ENCODE measurements around the gene TLR2.
A peak's percentile ranks its signal among the peaks of the same experiment; 100 is the strongest.

TLR2 gene

DNA sequence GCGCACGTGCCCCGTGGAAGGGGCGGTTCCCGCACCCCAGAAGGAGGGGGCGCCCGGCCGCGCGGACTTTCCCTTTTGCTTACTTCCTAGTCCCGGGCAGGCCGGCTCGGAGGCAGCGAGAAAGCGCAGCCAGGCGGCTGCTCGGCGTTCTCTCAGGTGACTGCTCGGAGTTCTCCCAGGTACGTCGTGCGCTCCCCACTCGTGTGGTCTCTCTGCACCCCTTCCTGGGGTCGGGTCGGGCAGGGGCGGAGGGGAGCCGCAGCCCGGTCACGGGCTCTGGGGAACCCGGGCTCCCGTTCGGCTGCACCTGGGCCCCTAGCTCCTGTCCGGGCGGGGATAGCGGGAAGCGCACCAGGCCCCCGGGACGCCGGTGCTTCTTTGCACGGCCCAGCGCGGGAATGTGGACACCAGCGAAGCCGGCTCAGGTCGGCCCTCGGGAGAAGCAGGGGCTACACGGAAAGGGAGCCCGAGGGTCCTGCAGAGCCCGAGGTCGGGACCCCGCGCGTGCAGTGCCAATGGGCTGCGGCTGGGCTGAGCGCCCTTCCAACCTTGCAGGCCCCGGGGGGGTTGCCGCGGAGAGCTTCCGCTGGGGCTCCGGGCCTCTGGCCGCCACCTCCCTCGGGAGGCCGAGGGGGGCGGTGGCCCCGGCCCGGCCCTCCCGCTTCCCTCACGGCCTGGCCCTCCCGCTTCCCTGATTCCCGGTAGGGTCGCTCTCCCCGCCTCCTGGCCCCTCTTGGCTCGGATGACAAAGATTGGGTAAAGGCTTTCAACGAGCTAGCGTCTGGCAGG is at the start of gene TLR2:
TSS of gene TLR2 (plus strand) at position 99 of the 789 bp plus-strand sequence. CDS start 18,628 bp downstream, outside the sequence.
- no peak within 1 kb of the TSS for H3K27ac ChIP-seq
- no peak for DNase-seq (ENCODE audit: low read depth, low spot score)

- no peak overlapping the region for H3K27ac ChIP-seq
- no peak for DNase-seq (ENCODE audit: low read depth, low spot score)
Observed at GRCh38 chr4:153634738-153635353, 49.2 kb upstream of the TLR2 start.

GRCh38 chr4:153635846-153636245 is 48.2 kb upstream of the TLR2 start:
- H3K27ac ChIP-seq, result no peak overlapping the region
- no peak for DNase-seq (ENCODE audit: low read depth, low spot score)

- no peak for DNase-seq (ENCODE audit: low read depth, low spot score)
- H3K27ac ChIP-seq, result no peak overlapping the region
Observed at GRCh38 chr4:153637201-153637600, 46.9 kb upstream of the TLR2 start.

DNA sequence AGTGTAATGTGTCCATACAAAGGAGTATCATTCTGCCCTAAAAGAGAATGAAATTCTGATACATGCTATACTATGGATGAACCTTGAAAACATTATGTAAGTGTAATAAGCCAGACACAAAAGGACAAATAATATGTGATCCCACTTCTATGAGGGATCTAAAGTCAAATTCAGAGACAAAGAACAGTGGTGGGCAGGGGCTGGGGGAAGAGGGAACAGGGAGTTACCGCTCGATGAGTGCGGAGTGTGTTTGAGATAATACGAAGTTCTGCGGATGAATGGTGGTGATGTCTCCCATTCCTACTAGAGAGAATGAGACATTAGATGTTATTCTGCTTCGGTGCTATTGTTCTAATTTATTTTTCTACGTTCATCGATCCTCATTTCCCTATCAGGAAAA is 46.1 kb upstream of the TLR2 start:
- DNase-seq (ENCODE audit: low read depth, low spot score), result no peak
- H3K27ac ChIP-seq, result no peak overlapping the region

GRCh38 chr4:153638999-153639398 is 45.1 kb upstream of the TLR2 start:
- no peak overlapping the region for H3K27ac ChIP-seq
- DNase-seq (ENCODE audit: low read depth, low spot score), result no peak

GRCh38 chr4:153639833-153640802 is 44.0 kb upstream of the TLR2 start:
- no peak overlapping the region for H3K27ac ChIP-seq

GRCh38 chr4:153641532-153641931 is 42.5 kb upstream of the TLR2 start:
- no peak overlapping the region for H3K27ac ChIP-seq
- no peak for DNase-seq (ENCODE audit: low read depth, low spot score)

More at GRCh38 chr4:153639833-153640802, 44.0 kb upstream of the TLR2 start:
- no peak for DNase-seq (ENCODE audit: low read depth, low spot score)

DNA sequence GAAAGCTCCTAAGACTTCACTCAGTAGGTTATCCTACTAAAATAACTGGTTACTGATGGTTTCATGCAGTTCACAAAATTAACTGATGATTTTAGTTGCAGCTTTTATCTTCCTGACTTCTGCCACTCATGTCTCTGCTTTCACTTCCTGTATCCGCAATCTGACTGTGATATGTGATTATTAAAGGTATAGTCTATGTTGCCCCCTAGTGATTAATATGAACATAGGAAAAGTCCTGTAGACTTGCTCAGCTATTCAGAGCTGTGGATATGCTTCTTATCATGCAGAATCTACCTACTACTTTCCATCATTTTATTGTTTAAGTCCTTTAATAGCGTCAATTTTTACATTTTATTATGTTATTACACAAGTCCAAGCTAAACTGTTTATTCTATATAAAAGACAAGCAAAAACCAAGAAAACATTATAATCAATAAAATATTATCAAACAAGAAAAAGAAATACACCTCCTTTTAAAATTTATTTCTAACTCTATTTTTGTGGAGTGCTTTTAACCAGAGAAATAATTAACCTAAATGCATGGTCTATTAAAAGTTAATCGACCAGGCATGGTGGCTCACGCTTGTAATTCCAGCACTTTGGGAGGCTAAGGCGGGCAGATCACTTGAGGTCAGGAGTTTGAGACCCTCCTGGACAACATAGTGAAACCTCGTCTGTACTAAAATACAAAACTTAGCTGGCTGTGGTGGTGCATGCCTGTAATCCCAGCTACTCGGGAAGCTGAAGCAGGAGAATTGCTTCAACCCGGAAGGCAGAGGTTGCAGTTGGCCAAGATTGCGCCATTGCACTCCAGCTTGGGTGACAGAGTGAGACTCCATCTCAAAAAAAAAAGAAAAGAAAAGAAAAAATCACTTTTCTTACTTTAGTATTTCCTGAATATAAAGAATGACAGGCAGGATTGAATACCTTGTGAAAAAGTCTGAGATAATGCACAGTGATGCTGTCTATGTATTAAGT is 40.4 kb upstream of the TLR2 start:
- DNase-seq (ENCODE audit: low read depth, low spot score), result no peak
- H3K27ac ChIP-seq, result no peak overlapping the region

DNA sequence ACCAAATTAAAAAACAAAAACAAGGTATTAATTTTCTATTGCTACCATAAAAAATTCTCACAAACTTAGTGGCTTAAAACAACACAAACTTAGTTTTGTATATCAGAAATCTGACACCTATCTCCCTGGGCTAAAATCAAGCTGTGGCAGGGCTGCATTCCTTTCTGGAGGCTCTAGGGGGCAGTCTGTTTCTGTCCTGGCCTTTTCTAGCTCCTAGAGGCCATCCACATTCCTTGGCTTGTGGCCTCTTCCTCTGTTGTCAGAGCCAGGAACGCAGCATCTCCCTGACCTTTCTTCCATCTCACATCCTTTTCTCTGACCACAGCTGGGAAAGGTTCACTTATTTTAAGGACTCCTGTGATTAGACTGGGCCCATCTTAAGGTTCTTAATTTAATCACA is 38.9 kb upstream of the TLR2 start:
- H3K27ac ChIP-seq, result no peak overlapping the region
- no peak for DNase-seq (ENCODE audit: low read depth, low spot score)

- DNase-seq (ENCODE audit: low read depth, low spot score), result no peak
- H3K27ac ChIP-seq, result no peak overlapping the region
Observed at GRCh38 chr4:153646261-153646660, 37.8 kb upstream of the TLR2 start.

DNA sequence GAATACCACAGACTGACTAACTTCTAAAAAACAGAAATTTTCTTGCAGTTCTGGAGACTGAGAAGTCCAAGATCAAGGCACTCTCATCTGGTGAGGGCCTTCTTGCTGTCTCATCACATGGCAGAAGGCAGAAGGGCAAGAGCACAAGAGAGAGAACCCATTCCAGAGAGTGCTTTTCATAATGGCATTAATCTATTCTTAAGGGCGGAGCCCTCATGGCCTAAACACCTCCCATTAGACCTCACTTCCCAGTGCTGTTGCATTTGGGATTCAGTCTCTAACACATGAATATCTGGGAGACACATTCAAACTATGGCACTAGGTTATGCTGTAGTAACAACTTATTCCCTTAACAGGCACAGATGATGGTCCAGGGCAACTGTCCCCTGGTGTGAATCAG is 37.1 kb upstream of the TLR2 start:
- no peak for DNase-seq (ENCODE audit: low read depth, low spot score)
- H3K27ac ChIP-seq, result no peak overlapping the region

DNA sequence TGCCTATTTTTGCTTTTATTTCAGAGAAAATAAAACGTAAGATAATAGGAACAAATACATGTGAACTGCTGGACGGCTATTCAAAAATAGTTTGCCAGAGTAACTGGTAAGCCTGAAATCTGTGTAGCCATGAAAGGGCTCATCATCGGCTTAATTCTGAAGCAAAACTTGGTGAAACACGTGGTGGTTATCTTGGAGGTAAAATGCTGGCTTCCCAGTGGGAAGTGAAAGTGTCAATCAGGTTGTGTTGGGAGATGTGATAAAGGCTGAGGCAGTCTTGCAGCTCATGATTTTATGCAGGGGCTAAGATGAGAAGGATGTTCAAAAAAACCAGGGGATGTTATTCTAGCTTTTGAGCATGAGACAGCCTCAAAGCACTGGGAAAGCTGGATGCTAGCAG is 36.1 kb upstream of the TLR2 start:
- DNase-seq (ENCODE audit: low read depth, low spot score), result no peak

DNA sequence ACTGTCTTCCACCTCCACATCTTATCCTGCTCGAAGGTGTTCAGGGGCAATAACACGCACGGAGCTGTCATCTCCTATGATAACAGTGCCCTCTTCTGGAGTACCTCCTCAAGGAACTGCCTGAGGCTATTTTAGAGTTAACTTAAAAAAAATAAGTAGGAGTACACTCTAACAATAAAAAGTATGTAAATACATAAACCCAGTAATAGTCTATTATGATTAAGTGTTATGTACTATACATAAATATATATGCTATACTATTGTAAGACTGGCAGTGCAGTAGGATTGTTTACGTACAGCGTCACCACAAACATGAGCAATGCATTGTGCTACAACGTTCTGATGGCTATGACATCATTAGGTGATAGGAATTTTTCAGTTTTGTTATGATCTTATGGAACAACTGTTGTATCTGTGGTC is 34.5 kb upstream of the TLR2 start:
- no peak for DNase-seq (ENCODE audit: low read depth, low spot score)

More for the DNA sequence above, 36.1 kb upstream of the TLR2 start:
- no peak overlapping the region for H3K27ac ChIP-seq

GRCh38 chr4:153651116-153651515 is 33.0 kb upstream of the TLR2 start:
- peak overlapping the region; percentile 67 for H3K27ac ChIP-seq
- no peak for DNase-seq (ENCODE audit: low read depth, low spot score)

More for the DNA sequence above, 34.5 kb upstream of the TLR2 start:
- H3K27ac ChIP-seq, result no peak overlapping the region

GRCh38 chr4:153651587-153651986 is 32.5 kb upstream of the TLR2 start:
- no peak for DNase-seq (ENCODE audit: low read depth, low spot score)
- peak overlapping the region; percentile 67 for H3K27ac ChIP-seq

DNA sequence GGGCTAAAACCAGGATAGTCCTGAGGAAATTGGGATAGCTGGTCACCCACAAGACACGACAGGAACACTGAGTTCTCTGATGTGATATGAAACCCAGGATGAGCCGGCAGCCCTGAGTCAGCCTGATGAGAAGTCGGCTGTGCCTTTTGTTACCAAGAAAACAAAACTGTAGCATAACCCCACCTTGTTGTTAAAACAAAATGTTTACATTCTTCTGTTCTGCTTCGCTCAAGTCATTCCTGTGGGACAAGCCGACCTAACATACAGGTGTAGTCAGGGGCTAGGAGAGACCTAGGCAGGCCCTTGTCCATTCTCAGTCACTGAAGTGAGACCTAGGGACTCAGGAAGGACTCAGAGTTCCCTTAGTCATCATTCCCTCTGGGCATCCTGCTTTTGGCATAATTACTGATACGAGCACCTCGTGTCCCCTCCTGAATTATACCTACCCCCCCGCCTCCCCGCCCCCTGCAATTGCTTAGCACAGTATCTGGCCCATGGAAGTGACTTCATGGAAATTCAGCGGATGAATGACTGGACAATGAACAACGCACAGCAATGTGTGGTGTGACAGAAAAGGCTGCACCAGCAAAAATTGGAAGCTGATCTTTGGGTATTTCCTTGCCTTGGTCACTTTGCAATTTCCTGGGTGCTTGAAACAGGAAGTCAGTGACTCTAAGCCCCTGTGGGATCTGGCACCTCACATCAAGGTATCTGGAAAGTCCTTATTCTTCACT is 31.9 kb upstream of the TLR2 start:
- H3K27ac ChIP-seq, result peak overlapping the region; percentile 67
- no peak for DNase-seq (ENCODE audit: low read depth, low spot score)

DNA sequence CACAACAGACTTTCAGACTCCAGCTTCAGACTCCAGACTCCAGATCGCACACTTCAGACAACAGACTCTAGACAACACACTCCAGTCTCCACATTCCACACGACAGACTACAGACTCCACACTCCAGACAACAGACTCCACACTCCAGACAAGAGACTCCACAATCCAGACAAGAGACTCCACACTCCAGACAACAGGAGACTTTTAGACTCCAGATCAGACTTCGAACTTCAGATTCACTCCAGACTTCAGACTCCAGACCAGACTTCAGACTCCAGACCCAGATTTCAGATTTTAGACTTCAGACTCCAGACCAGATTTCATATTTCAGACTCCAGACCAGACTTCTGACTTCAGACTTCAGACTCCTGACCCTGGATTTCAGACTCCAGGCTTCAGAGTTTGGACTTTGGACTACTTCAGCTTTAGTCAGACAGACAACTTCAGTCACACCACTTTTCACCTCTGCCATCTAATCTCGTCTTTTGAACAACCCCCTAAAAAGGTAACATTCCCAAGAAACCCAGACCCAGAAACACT is 29.0 kb upstream of the TLR2 start:
- DNase-seq (ENCODE audit: low read depth, low spot score), result no peak
- no peak overlapping the region for H3K27ac ChIP-seq

DNA sequence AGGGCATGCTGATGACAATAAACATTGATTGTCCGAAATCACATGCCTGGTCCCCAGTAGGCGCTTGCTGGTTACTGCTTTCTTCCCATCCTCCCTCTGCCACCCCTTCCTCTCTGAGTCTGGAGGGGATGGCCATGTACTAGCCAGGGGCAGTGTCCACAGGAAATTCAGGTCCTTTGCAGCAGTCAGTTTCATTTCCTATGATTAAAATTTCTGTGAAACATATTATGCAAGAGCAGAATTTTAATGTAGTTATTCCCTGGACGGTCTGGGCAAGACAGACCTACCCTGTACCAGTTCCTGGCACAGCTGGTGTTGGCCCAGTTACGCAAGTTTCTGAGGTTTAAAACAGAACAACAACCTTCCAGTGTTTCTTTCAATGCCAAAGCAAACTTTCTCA is 28.2 kb upstream of the TLR2 start:
- no peak for DNase-seq (ENCODE audit: low read depth, low spot score)
- H3K27ac ChIP-seq, result no peak overlapping the region
